ENCODE results near the gene ST14.

Gene ST14

GRCh38 chr11:130175898-130176297 is 16.3 kb downstream of the ST14 start:
- TF ChIP-seq SIN3A (IDR thresholded peaks at IDR 0.05; ENCODE audit: borderline replicate concordance, insufficient read depth, low read length) (no peak), FOXP2 (optimal IDR thresholded peaks at IDR 0.05; ENCODE audit: borderline replicate concordance, extremely low read depth, extremely low read length, insufficient read depth) (no peak)

GRCh38 chr11:130177782-130178181 is 18.2 kb downstream of the ST14 start:
- TF ChIP-seq FOXP2 (optimal IDR thresholded peaks at IDR 0.05; ENCODE audit: borderline replicate concordance, extremely low read depth, extremely low read length, insufficient read depth) = no peak
- no peak for TF ChIP-seq TAF1 (IDR thresholded peaks at IDR 0.05; ENCODE audit: borderline replicate concordance, insufficient read depth, low read length)
- no peak for TF ChIP-seq POLR2AphosphoS5 (IDR thresholded peaks at IDR 0.05; ENCODE audit: low read depth, low read length)
- TF ChIP-seq SIN3A (IDR thresholded peaks at IDR 0.05; ENCODE audit: borderline replicate concordance, insufficient read depth, low read length) = no peak
- TF ChIP-seq REST (IDR thresholded peaks at IDR 0.05; ENCODE audit: insufficient read depth in 1 of 2, low read depth in 2 of 2, low read length in 2 of 2) = no peak

GRCh38 chr11:130178441-130179339 is 19.1 kb downstream of the ST14 start:
- TF ChIP-seq POLR2AphosphoS5 (IDR thresholded peaks at IDR 0.05; ENCODE audit: low read depth, low read length) (no peak), SIN3A (IDR thresholded peaks at IDR 0.05; ENCODE audit: borderline replicate concordance, insufficient read depth, low read length) (no peak), REST (IDR thresholded peaks at IDR 0.05; ENCODE audit: insufficient read depth in 1 of 2, low read depth in 2 of 2, low read length in 2 of 2) (no peak), FOXP2 (optimal IDR thresholded peaks at IDR 0.05; ENCODE audit: borderline replicate concordance, extremely low read depth, extremely low read length, insufficient read depth) (no peak), TAF1 (IDR thresholded peaks at IDR 0.05; ENCODE audit: borderline replicate concordance, insufficient read depth, low read length) (no peak)

- TF ChIP-seq POLR2AphosphoS5 (IDR thresholded peaks at IDR 0.05; ENCODE audit: low read depth, low read length) (no peak), FOXP2 (optimal IDR thresholded peaks at IDR 0.05; ENCODE audit: borderline replicate concordance, extremely low read depth, extremely low read length, insufficient read depth) (no peak), TAF1 (IDR thresholded peaks at IDR 0.05; ENCODE audit: borderline replicate concordance, insufficient read depth, low read length) (no peak)
Observed at GRCh38 chr11:130179396-130180306, 20.1 kb downstream of the ST14 start.

- no peak for TF ChIP-seq TAF1 (IDR thresholded peaks at IDR 0.05; ENCODE audit: borderline replicate concordance, insufficient read depth, low read length)
- no peak for TF ChIP-seq FOXP2 (optimal IDR thresholded peaks at IDR 0.05; ENCODE audit: borderline replicate concordance, extremely low read depth, extremely low read length, insufficient read depth)
- no peak for TF ChIP-seq SIN3A (IDR thresholded peaks at IDR 0.05; ENCODE audit: borderline replicate concordance, insufficient read depth, low read length)
- no peak for TF ChIP-seq POLR2AphosphoS5 (IDR thresholded peaks at IDR 0.05; ENCODE audit: low read depth, low read length)
- no peak for TF ChIP-seq REST (IDR thresholded peaks at IDR 0.05; ENCODE audit: insufficient read depth in 1 of 2, low read depth in 2 of 2, low read length in 2 of 2)
Observed at GRCh38 chr11:130180491-130180890, 20.9 kb downstream of the ST14 start.
